ENCODE results near the gene MITF.
"Not testable (repeated sequence)": the region's sequence is repeated elsewhere in the genome, so short reads cannot be mapped to it uniquely, and the experiment has no call there.

Gene MITF

GRCh38 chr3:69879051-69879450 is 139.8 kb downstream of the MITF start:
- DNase-seq, result no peak

- DNase-seq, result no peak
Observed at GRCh38 chr3:69880069-69880640, 140.9 kb downstream of the MITF start.

GRCh38 chr3:69881051-69881450 is 141.8 kb downstream of the MITF start:
- DNase-seq, result no peak

- DNase-seq, result no peak
Observed at GRCh38 chr3:69881756-69882428, 142.6 kb downstream of the MITF start.

GRCh38 chr3:69882560-69882959 is 143.3 kb downstream of the MITF start:
- no peak for DNase-seq

- no peak for DNase-seq
Observed at GRCh38 chr3:69888040-69888942, 149.0 kb downstream of the MITF start.

- no peak for DNase-seq
Observed at GRCh38 chr3:69888943-69889315, 149.7 kb downstream of the MITF start.

GRCh38 chr3:69890084-69890483 is 150.8 kb downstream of the MITF start:
- DNase-seq, result no peak

GRCh38 chr3:69890691-69891090 is 151.4 kb downstream of the MITF start:
- no peak for DNase-seq

GRCh38 chr3:69892706-69893105 is 153.4 kb downstream of the MITF start:
- no peak for DNase-seq

GRCh38 chr3:69893274-69893673 is 154.0 kb downstream of the MITF start:
- no peak for DNase-seq

- no peak for DNase-seq
Observed at GRCh38 chr3:69896095-69896494, 156.8 kb downstream of the MITF start.

- DNase-seq, result no peak
Observed at GRCh38 chr3:69900331-69900730, 161.1 kb downstream of the MITF start.

- no peak for DNase-seq
Observed at GRCh38 chr3:69901802-69902201, 162.5 kb downstream of the MITF start.

GRCh38 chr3:69902386-69902785 is 163.1 kb downstream of the MITF start:
- no peak for DNase-seq

GRCh38 chr3:69906351-69906966 is 167.2 kb downstream of the MITF start:
- no peak for DNase-seq

GRCh38 chr3:69907554-69907953 is 168.3 kb downstream of the MITF start:
- no peak for DNase-seq

- not testable (repeated sequence) for DNase-seq
Observed at GRCh38 chr3:69909859-69910258, 170.6 kb downstream of the MITF start.

- no peak for DNase-seq
Observed at GRCh38 chr3:69913422-69913821, 174.2 kb downstream of the MITF start.

- DNase-seq, result no peak
Observed at GRCh38 chr3:69914395-69914794, 175.1 kb downstream of the MITF start.

GRCh38 chr3:69915726-69916125 is 176.5 kb downstream of the MITF start:
- DNase-seq, result no peak

- DNase-seq, result not testable (repeated sequence)
Observed at GRCh38 chr3:69920009-69920408, 180.7 kb downstream of the MITF start.

GRCh38 chr3:69921651-69922050 is 182.4 kb downstream of the MITF start:
- no peak for DNase-seq
